Measurements from ENCODE around the gene LAMB3. TPM values are rescaled to one million over a fixed set of nuclear protein-coding genes. Genes with fewer than 3 reads are reported as not detected.
"Not testable (repeated sequence)": the region's sequence is repeated elsewhere in the genome, so short reads cannot be mapped to it uniquely, and the experiment has no call there.

LAMB3 gene
- total RNA-seq, result 100 to 1,000 TPM in 2 of 6 donors, 10 to 100 TPM in 4; 26.2 to 146 (median 79.6) TPM

DNA sequence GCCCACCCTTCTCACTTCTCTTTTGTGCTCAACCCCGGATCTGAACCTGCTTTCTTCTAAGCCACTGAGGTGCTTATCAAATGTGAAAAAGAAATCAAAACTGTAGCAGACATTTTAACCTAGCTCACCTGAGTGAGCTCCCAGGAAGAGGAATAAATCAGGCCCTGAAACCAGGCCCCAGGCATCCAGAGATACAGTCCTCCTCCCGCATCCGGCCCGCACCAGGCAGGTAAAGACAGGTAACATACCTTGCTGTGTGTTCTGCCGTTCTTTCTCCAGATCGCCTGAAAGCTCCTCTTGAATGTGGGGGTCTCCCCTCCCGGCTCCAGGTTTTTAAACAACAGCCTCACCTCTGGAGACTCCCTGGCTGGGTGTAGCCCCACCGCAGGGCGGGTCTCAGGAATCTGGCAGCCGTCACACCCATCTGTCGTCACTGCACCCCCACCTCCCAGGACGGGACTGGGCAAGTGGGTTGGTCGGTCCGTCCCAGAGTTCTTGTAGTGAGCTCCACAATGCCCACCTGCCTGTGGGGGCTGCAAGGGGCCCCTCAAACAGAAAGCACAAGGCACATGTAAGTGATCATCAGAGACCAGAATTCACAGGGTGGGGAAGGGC is at the start of gene LAMB3:
Gene LAMB3 (minus strand): TSS at position 305 of the 615 bp plus-strand sequence. CDS start 1,481 bp downstream, outside the sequence.
- Histone ChIP-seq H3K27me3 (no peaks in the 10 kb centered on the region), H3K36me3 (no peaks in the 10 kb centered on the region), H3K4me1 (peaks cover 48 to 73% (median 59%) of the 10 kb centered on the region in 4 donors), H3K27ac (peak within 1 kb of the TSS; percentile 71 to 80 (median 74)), H3K9me3 (no peaks in the 10 kb centered on the region), H3K4me3 (peak within 1 kb of the TSS in 3 of 4 donors; percentile 17 to 39 (median 26))
- 58 to 60% methylated on average over 12 to 14 of the region's 14 CpGs for WGBS, 2 donors
- ATAC-seq (ENCODE audit: low FRiP score in 2 of 2) (peak; percentile 49 to 82), DNase-seq (peak; percentile 56 to 81)
- TF ChIP-seq POLR2A (IDR thresholded peaks at IDR 0.05), result peak in 2 of 4 donors; percentile 24 to 39
- TF ChIP-seq POLR2AphosphoS5 (IDR thresholded peaks at IDR 0.05), result peak in 1 of 2 donors; percentile 10
- no peak for TF ChIP-seq EP300 (IDR thresholded peaks at IDR 0.05)
- TF ChIP-seq, protein P1, sequence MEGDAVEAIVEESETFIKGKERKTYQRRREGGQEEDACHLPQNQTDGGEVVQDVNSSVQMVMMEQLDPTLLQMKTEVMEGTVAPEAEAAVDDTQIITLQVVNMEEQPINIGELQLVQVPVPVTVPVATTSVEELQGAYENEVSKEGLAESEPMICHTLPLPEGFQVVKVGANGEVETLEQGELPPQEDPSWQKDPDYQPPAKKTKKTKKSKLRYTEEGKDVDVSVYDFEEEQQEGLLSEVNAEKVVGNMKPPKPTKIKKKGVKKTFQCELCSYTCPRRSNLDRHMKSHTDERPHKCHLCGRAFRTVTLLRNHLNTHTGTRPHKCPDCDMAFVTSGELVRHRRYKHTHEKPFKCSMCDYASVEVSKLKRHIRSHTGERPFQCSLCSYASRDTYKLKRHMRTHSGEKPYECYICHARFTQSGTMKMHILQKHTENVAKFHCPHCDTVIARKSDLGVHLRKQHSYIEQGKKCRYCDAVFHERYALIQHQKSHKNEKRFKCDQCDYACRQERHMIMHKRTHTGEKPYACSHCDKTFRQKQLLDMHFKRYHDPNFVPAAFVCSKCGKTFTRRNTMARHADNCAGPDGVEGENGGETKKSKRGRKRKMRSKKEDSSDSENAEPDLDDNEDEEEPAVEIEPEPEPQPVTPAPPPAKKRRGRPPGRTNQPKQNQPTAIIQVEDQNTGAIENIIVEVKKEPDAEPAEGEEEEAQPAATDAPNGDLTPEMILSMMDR (IDR thresholded peaks at IDR 0.05), result no peak

DNA sequence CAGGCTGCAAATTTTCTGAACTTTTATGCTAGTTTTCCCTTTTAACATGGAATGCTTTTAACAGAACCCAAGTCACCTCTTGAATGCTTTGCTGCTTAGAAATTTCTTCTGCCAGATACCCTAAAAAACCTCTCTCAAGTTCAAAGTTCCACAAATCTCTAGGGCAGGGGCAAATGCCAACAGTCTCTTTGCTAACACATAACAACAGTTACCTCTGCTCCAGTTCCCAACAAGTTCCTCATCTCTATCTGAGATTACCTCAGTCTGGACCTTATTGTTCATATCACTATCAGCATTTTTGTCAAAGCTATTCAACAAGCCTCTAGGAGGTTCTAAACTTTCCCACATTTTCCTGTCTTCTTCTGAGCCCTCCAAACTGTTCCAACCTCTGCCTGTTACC is 48.5 kb upstream of the LAMB3 start:
- H3K4me3 ChIP-seq; H3K27me3 ChIP-seq; H3K9me3 ChIP-seq; H3K27ac ChIP-seq; ATAC-seq (ENCODE audit: low FRiP score in 2 of 2); H3K4me1 ChIP-seq; H3K36me3 ChIP-seq; DNase-seq: not testable (repeated sequence)

DNA sequence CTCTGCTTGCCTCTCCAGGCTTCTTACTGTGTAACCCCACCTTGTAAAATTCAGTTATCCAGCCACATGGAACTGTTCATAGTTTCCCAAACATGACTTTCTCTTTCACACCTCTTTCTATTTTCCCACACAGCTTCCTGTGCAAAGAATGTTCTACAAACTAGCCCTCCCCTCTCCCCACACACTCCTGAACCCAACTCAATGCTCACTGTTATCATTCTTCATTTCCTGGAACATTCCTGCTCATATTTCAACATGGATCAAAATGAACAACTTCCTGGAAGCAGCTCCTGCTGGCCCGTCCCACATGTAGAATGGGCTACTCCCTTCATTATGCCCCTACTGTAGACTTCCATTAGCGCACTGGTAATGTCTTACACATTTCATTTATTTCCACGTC is 44.9 kb upstream of the LAMB3 start:
- H3K9me3 ChIP-seq, result no peaks in the 10 kb centered on the region
- TF ChIP-seq POLR2A (IDR thresholded peaks at IDR 0.05) (no peak), POLR2AphosphoS5 (IDR thresholded peaks at IDR 0.05) (no peak), EP300 (IDR thresholded peaks at IDR 0.05) (no peak)
- TF ChIP-seq, protein P1 (IDR thresholded peaks at IDR 0.05), result no peak
- no peaks in the 10 kb centered on the region for H3K36me3 ChIP-seq
- no peaks in the 10 kb centered on the region for H3K27me3 ChIP-seq
- 76 to 81% methylated on average over 3 of the region's 3 CpGs for WGBS, 2 donors
- ATAC-seq (ENCODE audit: low FRiP score in 2 of 2) (no peak), DNase-seq (no peak)
- H3K27ac ChIP-seq, result no peak overlapping the region
- H3K4me1 ChIP-seq, result peaks cover under 1 to 8% (median 6%) of the 10 kb centered on the region in 4 donors
- no peak overlapping the region for H3K4me3 ChIP-seq

DNA sequence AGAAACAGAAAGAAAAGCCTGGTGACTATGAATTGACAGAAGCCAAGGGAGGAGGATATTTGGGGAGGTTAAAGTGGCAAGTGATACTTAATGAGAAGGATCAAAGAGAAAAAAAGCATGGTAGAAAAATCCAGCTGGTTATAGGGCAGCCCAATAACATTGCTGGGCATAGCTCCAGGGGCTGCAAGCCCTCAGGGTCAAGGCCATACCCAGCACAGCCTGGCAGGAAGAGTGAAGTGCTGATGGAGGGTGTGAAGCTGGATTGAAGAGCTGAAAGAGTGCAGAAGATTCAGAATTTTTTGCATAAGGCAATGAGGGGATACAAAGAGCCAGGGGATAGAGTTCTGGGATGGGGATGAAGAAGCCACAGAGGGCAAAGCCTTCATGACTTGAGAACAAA is 44.4 kb upstream of the LAMB3 start:
- Histone ChIP-seq H3K27ac (no peak overlapping the region), H3K4me1 (peaks cover 4 to 10% (median 7%) of the 10 kb centered on the region in 4 donors), H3K36me3 (no peaks in the 10 kb centered on the region), H3K9me3 (no peaks in the 10 kb centered on the region), H3K4me3 (no peak overlapping the region), H3K27me3 (no peaks in the 10 kb centered on the region)
- TF ChIP-seq POLR2A (IDR thresholded peaks at IDR 0.05) (no peak), POLR2AphosphoS5 (IDR thresholded peaks at IDR 0.05) (no peak), EP300 (IDR thresholded peaks at IDR 0.05) (no peak)
- TF ChIP-seq, protein P1 (IDR thresholded peaks at IDR 0.05), result no peak
- ATAC-seq (ENCODE audit: low FRiP score in 2 of 2), result no peak
- DNase-seq, result no peak

DNA sequence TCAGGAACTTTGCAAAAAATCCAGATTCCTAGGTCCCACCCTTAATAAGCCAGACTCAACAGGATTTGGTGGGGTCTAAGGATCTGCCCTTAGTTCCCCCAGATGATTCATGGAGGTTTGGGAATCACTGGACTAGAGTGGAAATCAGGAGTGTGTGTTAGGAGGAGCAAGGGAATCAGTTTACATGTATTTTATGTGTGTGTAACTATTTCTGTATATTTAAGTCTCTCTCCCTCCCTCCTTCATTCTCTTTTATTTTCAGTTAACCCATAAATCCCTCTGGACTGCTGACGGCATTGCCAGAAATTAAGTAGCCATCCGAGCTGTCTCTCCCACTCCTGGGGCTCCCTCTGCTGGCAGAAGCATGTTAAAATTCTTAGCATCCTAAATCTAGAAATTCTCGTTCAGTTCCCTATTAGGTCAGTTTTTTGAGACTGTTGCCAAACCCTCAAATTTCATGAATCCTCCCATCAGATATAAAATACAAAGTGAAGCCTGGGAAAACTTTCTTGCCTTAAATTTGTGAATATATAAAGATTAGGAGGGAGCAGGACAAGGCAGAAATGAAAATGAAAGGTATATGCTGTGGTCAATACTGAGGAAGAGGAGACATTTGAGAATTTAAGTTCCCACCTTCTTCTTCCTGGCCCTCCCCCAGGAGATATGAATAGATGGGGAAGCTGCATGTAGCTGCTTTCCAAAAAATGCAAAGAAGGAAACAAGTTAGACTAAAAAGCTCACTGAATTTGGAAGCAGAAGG is 40.7 kb upstream of the LAMB3 start:
- ATAC-seq (ENCODE audit: low FRiP score in 2 of 2), result peak; percentile 60 to 89
- no peak overlapping the region for H3K4me3 ChIP-seq
- H3K27me3 ChIP-seq, result no peaks in the 10 kb centered on the region
- peak overlapping the region in 1 of 4 donors; percentile 31 for H3K27ac ChIP-seq
- H3K9me3 ChIP-seq, result no peaks in the 10 kb centered on the region
- peaks cover 4 to 12% (median 10%) of the 10 kb centered on the region in 4 donors for H3K4me1 ChIP-seq
- 1 to 5% methylated on average over 3 of the region's 3 CpGs for WGBS, 2 donors
- no peaks in the 10 kb centered on the region for H3K36me3 ChIP-seq
- TF ChIP-seq POLR2AphosphoS5 (IDR thresholded peaks at IDR 0.05), result no peak
- TF ChIP-seq, protein P1 (IDR thresholded peaks at IDR 0.05), result peak; percentile 63 to 82 (median 74)
- no peak for TF ChIP-seq POLR2A (IDR thresholded peaks at IDR 0.05)
- TF ChIP-seq EP300 (IDR thresholded peaks at IDR 0.05), result no peak
- DNase-seq, result peak in 1 of 2 donors; percentile 63

All from upper lobe of left lung (tissue), 6 donors.